NOMO-1 treated with DMSO at 0.1 percent for 48 hours (cell line): ENCODE results near the gene ATP1A2.
A peak's percentile ranks its signal among the peaks of the same experiment; 100 is the strongest.
"Not testable (repeated sequence)": the region's sequence is repeated elsewhere in the genome, so short reads cannot be mapped to it uniquely, and the experiment has no call there.

ENCODE experiments used
- DNase-seq: peaks from one replicate; lab custom pipeline; 2025; ENCODE audit not compliant: unreplicated experiment; lab: John Stamatoyannopoulos, UW

ATP1A2 gene

DNA sequence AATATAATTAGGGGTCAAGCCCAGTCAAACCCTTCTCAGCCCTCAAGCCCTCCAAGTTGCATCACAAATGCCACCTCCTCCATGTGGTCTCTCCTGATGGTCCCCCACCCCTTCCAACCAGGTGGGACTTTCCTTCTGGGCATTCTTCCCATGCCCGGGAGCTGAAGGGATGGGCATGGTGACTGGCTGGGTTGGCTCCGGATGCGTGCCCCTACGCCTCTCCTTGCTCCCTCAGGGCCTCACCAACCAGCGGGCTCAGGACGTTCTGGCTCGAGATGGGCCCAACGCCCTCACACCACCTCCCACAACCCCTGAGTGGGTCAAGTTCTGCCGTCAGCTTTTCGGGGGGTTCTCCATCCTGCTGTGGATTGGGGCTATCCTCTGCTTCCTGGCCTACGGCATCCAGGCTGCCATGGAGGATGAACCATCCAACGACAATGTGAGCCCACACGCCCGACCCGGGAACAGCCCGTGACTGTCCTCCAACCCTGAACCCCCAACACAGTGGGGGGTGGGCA, 7.5 kb downstream of the ATP1A2 start:
- no peak for DNase-seq

GRCh38 chr1:160123726-160124125, 8.2 kb downstream of the ATP1A2 start:
- no peak for DNase-seq

DNA sequence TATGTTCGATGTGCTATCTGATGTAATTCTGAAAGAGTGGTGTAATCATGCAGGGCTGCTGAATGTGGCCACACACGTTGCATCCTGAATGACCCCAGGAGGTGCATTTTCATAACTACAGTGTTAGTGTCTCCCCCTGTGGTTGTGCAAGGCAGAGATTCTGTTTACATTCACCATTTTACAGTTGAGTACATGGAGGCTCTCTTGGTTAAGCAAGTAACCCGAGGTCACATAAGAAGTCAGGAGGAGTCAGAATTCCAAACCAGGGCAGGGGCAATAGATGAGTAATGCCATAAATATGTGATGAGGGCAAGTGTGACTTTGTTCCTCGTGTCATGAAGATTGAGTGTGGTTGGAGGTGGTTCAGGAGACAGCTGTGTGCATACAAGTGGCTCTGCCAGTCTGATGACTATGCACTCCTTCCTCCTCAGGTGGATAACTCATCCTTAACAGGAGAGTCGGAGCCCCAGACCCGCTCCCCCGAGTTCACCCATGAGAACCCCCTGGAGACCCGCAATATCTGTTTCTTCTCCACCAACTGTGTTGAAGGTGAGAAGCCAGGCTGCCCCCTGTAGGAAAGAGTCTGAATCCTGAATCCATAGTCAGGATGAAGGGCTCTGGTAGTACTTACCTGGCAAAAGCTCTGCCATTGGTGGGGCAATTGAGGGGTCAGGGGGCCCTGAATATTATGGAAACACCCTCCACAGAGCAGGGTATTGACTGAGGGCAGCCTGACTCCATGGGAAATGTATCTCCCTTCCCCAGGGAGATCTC, 9.3 kb downstream of the ATP1A2 start:
- no peak for DNase-seq

- DNase-seq, result no peak
These were observed 10.2 kb downstream of the ATP1A2 start for GRCh38 chr1:160125746-160126145.

DNA sequence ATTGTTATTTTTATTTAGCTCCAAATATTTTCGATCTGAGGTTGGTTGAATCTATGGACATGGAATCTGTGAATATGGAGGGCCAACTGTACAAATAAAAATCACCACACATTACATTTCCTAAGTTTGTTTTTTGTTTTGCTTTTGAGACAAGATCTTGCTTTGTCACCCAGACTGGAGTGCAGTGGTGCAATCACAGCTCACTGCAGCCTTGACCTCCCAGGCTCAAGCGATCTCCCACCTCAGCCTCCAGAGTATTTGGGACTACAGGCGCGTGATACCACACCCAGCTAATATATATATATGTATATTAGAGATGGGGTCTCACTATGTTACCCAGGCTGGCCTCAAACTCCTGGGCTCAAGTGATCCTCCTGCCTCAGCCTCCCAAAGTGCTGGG, 10.8 kb downstream of the ATP1A2 start:
- not testable (repeated sequence) for DNase-seq

DNA sequence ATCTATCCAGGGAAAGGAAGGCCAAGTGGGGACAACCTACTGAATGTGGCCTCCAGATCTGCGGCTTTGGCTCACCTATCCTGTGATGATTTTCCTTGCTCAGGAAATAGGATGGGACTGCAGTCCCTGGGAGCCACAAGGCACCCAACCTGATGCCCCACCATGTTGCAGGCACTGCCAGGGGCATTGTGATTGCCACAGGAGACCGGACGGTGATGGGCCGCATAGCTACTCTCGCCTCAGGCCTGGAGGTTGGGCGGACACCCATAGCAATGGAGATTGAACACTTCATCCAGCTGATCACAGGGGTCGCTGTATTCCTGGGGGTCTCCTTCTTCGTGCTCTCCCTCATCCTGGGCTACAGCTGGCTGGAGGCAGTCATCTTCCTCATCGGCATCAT, 11.8 kb downstream of the ATP1A2 start:
- no peak for DNase-seq

- no peak for DNase-seq
These were observed 12.4 kb downstream of the ATP1A2 start for GRCh38 chr1:160127865-160128523.

DNA sequence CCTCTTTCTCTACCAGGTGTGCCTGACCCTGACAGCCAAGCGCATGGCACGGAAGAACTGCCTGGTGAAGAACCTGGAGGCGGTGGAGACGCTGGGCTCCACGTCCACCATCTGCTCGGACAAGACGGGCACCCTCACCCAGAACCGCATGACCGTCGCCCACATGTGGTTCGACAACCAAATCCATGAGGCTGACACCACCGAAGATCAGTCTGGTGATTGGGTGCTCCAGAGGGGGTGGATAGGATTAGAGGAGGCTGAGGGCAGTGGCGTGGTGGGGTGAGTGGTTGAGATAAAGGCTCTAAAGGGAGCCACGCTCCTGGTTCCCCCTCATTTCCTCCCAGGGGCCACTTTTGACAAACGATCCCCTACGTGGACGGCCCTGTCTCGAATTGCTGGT, 13.1 kb downstream of the ATP1A2 start:
- DNase-seq, result no peak

GRCh38 chr1:160129046-160129445, 13.5 kb downstream of the ATP1A2 start:
- DNase-seq, result no peak

DNA sequence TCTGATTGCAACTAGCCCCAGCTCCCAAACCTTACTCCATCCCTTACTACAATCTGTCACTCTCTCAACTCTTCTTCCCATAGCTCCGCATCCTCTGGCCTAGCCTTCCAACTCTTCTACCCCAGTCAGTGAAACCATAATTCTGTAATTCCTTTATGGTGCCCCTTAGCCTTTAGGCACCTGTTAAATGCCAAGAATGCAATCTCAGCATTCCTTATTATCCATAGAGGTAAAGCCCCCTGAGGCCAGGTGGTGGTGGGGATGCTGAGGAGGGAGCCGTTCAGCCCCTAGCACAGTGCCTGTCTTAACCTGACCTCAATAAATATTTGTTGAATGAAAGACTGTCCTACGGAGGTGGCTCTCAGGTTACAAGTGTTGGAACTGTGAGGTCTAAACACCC, 14.0 kb downstream of the ATP1A2 start:
- DNase-seq, result no peak

GRCh38 chr1:160129966-160130365, 14.4 kb downstream of the ATP1A2 start:
- DNase-seq, result no peak

DNA sequence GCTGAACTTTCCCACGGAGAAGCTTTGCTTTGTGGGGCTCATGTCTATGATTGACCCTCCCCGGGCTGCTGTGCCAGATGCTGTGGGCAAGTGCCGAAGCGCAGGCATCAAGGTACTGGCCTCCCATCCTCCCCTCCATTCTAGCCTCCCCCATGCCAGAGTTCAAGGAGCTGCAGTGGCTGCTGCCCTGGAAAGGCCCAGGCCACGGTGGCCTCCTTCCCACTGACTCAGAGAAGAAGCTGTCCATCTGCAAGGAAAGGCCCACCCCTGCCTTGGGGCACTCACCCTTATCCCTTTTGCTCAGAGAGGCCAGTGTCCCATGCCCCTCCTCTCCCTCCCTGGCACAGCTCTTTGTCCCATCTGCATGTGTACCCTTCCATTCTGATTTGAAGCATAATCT, 14.9 kb downstream of the ATP1A2 start:
- no peak for DNase-seq

DNA sequence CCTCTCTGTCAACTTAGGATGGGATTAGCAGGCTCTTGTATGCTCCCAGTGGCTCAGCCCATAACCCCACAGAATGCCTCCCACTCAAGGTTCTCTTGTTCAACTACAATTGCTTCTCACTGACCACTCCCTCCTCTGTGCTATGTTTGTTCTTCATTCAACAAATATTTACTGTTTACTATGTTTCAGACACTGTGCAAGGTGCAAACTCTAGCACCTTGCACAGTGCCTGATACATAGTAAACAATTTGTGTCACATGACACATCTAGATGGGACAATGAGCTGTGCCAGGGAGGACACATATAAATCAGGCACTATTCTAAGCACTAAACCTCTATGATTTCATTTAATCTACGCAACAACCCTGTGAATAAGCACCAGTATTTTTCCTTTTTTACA, 15.4 kb downstream of the ATP1A2 start:
- no peak for DNase-seq

DNA sequence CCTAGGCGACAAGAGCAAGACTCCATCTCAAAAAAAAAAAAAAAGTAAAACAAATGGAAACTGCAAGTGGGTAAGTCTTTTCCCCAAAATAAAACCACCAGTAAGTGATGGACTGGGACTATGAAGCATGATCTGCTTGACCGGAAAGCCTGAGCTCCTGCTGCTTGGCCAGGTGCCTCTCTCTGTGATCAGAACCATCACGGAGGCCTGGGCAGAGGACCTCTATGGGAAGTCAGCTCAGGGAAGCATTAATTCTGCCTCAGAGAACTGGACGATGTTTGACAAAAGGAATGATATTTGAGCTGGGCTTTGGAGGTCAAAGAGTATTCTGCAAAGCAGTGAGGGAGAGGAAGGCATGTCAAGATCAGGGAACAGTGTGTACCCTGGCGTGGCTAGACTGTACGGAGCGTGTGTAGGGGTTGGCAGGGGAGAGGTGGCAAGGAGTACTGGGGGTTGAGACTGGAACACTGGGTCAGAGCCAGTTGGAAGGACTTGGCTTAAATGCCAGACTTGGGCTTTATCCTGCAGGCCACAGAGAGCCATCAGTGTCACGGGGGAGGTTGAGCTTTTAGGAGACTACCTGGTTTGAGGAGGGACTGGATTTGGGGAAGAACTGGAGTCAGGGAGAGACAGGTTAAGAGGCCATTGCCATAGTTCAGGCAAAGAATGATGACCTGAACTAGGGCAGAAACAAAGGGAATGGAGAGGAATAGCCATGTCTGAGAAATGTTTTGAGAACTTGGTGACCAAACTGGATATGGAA, 16.4 kb downstream of the ATP1A2 start:
- no peak for DNase-seq

GRCh38 chr1:160133990-160134770, 18.6 kb downstream of the ATP1A2 start:
- DNase-seq, result no peak

DNA sequence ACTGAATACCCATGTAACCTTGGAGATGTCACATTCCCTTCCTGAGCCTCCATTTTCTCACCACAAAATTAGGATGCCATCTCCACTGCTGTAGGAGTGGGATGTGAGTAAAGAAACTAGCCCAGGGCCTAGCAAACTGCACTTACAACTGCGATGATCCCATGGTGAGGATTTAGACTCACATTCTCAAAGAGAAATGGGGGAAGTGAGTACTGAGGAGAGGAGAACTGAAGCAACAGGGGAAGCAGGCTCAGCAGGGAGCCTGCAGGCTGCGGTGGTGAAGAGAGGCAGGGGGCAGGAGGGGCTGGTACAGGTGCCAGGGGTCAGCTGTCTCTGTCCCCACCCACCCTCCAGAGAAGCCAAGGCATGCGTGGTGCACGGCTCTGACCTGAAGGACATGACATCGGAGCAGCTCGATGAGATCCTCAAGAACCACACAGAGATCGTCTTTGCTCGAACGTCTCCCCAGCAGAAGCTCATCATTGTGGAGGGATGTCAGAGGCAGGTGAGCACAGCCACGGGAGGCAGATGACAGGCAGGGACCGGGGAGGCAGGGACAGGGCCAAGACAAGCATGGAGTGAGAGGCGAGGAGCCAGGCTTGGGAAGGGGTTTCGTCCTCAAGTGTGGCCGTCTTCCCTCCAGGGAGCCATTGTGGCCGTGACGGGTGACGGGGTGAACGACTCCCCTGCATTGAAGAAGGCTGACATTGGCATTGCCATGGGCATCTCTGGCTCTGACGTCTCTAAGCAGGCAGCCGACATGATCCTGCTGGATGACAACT, 19.4 kb downstream of the ATP1A2 start:
- peak; percentile 46 for DNase-seq

GRCh38 chr1:160136121-160136925, 20.8 kb downstream of the ATP1A2 start:
- no peak for DNase-seq

- no peak for DNase-seq
These were observed 21.3 kb downstream of the ATP1A2 start for GRCh38 chr1:160136926-160137200.

DNA sequence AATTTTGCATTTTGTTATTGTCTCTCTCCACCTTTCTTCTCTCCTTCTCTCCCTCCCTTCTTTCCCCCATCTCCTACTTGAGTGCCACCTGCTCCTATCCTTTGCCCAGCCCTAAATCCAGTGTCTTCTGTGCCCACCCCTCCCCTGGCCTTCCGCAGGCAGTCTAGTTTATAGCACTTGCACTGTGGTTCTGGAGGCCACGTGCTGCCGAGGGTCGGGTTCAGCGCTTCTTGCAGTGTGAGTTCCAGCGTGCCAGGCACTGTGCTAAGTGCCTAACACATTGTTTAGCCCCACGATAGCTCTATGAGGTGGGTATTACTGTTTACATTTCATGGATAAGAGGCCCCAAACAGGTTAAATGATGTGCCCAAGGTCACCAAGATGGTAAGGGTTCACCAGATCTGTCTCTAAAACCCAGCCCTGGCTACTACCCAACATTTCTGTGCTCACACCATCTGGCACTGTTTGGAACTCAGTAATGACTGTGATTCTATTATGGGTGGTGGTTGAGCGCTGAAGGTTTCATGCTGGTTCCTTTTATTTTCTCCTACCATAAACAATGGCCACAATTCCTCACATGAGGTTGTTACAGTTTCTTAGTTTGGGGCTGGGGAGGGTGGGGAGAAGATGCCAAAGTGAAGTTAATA, 21.8 kb downstream of the ATP1A2 start:
- no peak for DNase-seq
